SH-SY5Y (cell line): Measurements from ENCODE around the gene YIPF6.

Experiments
- GATA2 ChIP-seq: IDR thresholded peaks from 2 replicates; pipeline ENCODE4 v1.6.1; 2011; ENCODE audit warnings: mild to moderate bottlenecking, low read depth, low read length
- GATA3 ChIP-seq: IDR thresholded peaks from 2 replicates; pipeline ENCODE4 v1.6.1; 2011; ENCODE audit warnings: low read depth, mild to moderate bottlenecking, low read length, moderate library complexity

- TF ChIP-seq GATA2 (no peak), GATA3 (no peak)
These were observed 71.7 kb downstream of the YIPF6 start for GRCh38 chrX:68570598-68570997.
